Measurements from ENCODE around the gene PIEZO2.

PIEZO2 gene

GRCh38 chr18:10739152-10739551 lies 410.2 kb downstream of the PIEZO2 start (continued):
- TF ChIP-seq ZBTB10 (tag by site-specific recombination; IDR thresholded peaks at IDR 0.05) (0 out of 2 replicates have a peak, but pooled peaks have one; percentile 20), KLF8 (tag by site-specific recombination; IDR thresholded peaks at IDR 0.05) (no peak; the same call in 1 of the 2 replicates), YY1 (tag by site-specific recombination; IDR thresholded peaks at IDR 0.05) (no peak), INSM2 (tag by site-specific recombination; IDR thresholded peaks at IDR 0.05) (0 out of 2 replicates have a peak, but pooled peaks have one; percentile 17), ZXDB (tag by site-specific recombination; IDR thresholded peaks at IDR 0.05) (no peak), BCL11A (tag by site-specific recombination; IDR thresholded peaks at IDR 0.05; ENCODE audit: low read depth) (peak; percentile 49; the same call in 1 of the 2 replicates), ZNF223 (tag by site-specific recombination; IDR thresholded peaks at IDR 0.05) (no peak), ZNF398 (tag by site-specific recombination; IDR thresholded peaks at IDR 0.05) (peak; percentile 21; the same call in 1 of the 2 replicates), SP3 (tag by site-specific recombination; IDR thresholded peaks at IDR 0.05) (peak; percentile 40), REPIN1 (tag by site-specific recombination; IDR thresholded peaks at IDR 0.05; ENCODE audit: low read depth) (no peak), ZNF169 (tag by site-specific recombination; IDR thresholded peaks at IDR 0.05) (no peak), ZNF114 (tag by site-specific recombination; IDR thresholded peaks at IDR 0.05) (no peak), TSHZ1 (tag by site-specific recombination; IDR thresholded peaks at IDR 0.05; ENCODE audit: borderline replicate concordance) (no peak; the same call in 1 of the 2 replicates), KLF1 (tag by site-specific recombination; IDR thresholded peaks at IDR 0.05) (no peak), ZIC2 (tag by site-specific recombination; IDR thresholded peaks at IDR 0.05) (no peak), OVOL3 (tag by site-specific recombination; IDR thresholded peaks at IDR 0.05) (peak; percentile 41; the same call in 1 of the 2 replicates), ZNF623 (tag by site-specific recombination; IDR thresholded peaks at IDR 0.05) (no peak), KLF7 (tag by site-specific recombination; IDR thresholded peaks at IDR 0.05; ENCODE audit: borderline replicate concordance) (no peak), ZNF701 (tag by site-specific recombination; IDR thresholded peaks at IDR 0.05) (no peak), SALL2 (tag by site-specific recombination; IDR thresholded peaks at IDR 0.05; ENCODE audit: borderline replicate concordance) (no peak), ZNF580 (tag by site-specific recombination; IDR thresholded peaks at IDR 0.05) (peak; percentile 66; the same call in 1 of the 2 replicates), ZNF239 (tag by site-specific recombination; IDR thresholded peaks at IDR 0.05) (no peak), HOXA7 (CRISPR knock-in tag; IDR thresholded peaks at IDR 0.05; ENCODE audit: borderline replicate concordance) (no peak), PRDM10 (tag by site-specific recombination; IDR thresholded peaks at IDR 0.05) (0 out of 2 replicates have a peak, but pooled peaks have one; percentile 37), SETDB1 (IDR thresholded peaks at IDR 0.05; ENCODE audit: insufficient read length, low read length) (no peak)
